Lower leg skin (tissue), 4 donors: ENCODE measurements around the gene TMEM17. TPM values are rescaled to one million over a fixed set of nuclear protein-coding genes. Genes with fewer than 3 reads are reported as not detected.

ENCODE experiments used
- DNase-seq, 2 donors: peaks; one replicate each; pipeline ENCODE4 v3.0.0-alpha.2; 2019; ENCODE audit warnings: low spot score in 2 of 2
- H3K4me3 ChIP-seq: fragments of 200-600 bp; sonication (generic); 2 replicates; pipeline ENCODE4 v1.5.1; 2017; ENCODE audit warnings: mild to moderate bottlenecking, low read depth; ENCODE audit not compliant: poor library complexity, severe bottlenecking
- POLR2A ChIP-seq, 2 donors: fragments of 450-650 bp; IDR thresholded peaks; one replicate each; pipeline ENCODE4 v1.6.1; 2016 to 2017; ENCODE audit warnings: antibody characterized with exemption in 2 of 2, mild to moderate bottlenecking in 1 of 2, moderate library complexity in 1 of 2
- WGBS, 2 donors: methylation state at CpG; one replicate each; pipeline ENCODE4 v1.1.5; 2018; 5-methylcytosine and 5-hydroxymethylcytosine counted together
- intact Hi-C: fragments of 100-400 bp; cut with DNase I; formaldehyde crosslinking; loops from one replicate; pipeline ENCODE4 v1.15.0; 2023; ENCODE audit warnings: low total_unique reads
- total RNA-seq, 4 donors: library from RNA; depleted of rRNA; stranded (reverse); fragments of >200 nt; gene quantifications; one replicate each; pipeline ENCODE4 v1.1.0, GENCODE V29; 2016
- TF ChIP-seq, protein P1 (sequence below), 3 donors: fragments of 450-650 bp; IDR thresholded peaks; one replicate each; pipeline ENCODE4 v1.5.1; 2016; ENCODE audit warnings: antibody characterized with exemption in 3 of 3, mild to moderate bottlenecking in 3 of 3, moderate library complexity in 2 of 3

Gene TMEM17
- total RNA-seq, 4 donors from 2014 or later = 0.80 to 8.6 (median 1.9) TPM

DNA sequence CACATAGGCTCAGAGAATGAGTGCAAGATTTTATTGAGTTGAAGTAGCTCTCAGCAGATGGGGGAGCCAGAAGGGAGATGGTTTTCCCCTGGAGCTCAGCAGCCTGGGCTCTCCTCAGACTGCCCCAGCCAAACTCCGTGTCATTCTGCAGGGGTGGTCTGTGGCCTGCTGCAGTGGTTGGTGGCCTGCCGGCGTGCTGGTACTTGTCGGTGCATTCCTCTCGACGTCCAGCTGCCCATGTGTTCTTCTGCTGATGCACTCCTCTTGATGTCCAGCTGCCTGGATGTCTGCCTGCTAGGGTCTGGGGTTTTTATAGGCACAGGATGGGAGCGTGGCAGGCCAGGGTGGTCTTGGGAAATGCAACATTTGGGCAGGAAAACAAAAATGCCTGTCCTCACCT is 25.6 kb upstream of the TMEM17 start:
- no peak overlapping the region for H3K4me3 ChIP-seq
- WGBS, 2 donors = 83 to 91% methylated on average over 7 of the region's 7 CpGs
- no peak for TF ChIP-seq POLR2A (IDR thresholded peaks at IDR 0.05)
- TF ChIP-seq, protein P1, sequence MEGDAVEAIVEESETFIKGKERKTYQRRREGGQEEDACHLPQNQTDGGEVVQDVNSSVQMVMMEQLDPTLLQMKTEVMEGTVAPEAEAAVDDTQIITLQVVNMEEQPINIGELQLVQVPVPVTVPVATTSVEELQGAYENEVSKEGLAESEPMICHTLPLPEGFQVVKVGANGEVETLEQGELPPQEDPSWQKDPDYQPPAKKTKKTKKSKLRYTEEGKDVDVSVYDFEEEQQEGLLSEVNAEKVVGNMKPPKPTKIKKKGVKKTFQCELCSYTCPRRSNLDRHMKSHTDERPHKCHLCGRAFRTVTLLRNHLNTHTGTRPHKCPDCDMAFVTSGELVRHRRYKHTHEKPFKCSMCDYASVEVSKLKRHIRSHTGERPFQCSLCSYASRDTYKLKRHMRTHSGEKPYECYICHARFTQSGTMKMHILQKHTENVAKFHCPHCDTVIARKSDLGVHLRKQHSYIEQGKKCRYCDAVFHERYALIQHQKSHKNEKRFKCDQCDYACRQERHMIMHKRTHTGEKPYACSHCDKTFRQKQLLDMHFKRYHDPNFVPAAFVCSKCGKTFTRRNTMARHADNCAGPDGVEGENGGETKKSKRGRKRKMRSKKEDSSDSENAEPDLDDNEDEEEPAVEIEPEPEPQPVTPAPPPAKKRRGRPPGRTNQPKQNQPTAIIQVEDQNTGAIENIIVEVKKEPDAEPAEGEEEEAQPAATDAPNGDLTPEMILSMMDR (IDR thresholded peaks at IDR 0.05) = no peak
- no peak for DNase-seq
- intact Hi-C loops = no loop called here

DNA sequence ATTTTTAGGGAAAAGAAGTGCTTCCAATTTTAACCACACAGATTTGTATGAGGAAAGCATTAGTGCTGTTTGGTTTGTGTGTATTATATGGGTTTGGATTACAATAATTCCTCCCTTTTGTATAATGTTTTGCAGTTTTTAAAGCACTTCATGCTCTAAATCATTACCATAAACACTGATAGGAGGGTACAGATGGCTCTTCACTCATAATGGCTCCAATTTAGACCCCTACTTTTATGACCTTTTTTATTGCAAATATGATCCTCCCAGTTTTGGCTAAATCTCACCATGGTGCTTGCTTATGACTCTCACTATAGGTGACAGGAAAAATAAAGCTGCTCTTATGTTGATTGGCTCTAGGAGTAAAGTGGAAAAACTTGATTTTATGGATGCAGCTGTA is 23.8 kb upstream of the TMEM17 start:
- H3K4me3 ChIP-seq = no peak overlapping the region
- intact Hi-C loops = no loop called here
- no peak for TF ChIP-seq POLR2A (IDR thresholded peaks at IDR 0.05)
- TF ChIP-seq, protein P1 (IDR thresholded peaks at IDR 0.05) = no peak

DNA sequence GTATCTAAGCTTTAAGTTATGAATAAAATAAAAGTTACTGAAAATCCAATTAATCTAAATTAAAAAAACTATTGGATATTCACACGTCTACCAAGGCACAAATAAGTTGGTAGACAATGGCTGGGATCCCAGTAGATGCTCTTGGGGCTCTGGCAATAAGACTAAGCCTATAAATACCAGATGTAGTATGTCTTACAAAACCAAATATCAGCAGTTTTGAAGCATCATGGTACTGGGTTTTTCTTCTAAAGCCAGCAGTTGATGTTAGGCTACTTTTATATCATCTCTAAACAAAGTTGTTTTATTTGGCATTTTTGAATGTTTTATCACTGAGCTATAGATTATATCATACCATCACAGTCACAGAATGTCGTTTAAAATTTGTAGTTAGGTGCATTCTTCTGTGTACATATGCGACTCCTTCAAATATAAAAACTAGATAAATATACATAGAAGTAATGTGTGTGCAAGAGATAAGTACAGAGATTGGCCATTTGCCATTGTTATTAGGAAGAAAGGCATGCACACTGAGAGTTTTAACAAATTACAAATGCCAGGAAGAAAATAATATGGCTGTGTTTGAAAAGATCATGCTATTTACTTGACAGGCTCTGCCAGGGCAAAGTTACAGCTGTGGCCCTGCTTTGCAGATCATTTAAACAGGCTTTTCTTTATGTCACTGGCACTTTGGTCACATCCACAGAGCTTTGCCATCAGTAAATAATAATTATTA is 21.6 kb upstream of the TMEM17 start:
- TF ChIP-seq, protein P1 (IDR thresholded peaks at IDR 0.05) = no peak
- no peak for TF ChIP-seq POLR2A (IDR thresholded peaks at IDR 0.05)
- no peak for DNase-seq
- intact Hi-C loops = no loop called here
- WGBS, 2 donors = 67 to 68% methylated on average over 3 of the region's 3 CpGs
- H3K4me3 ChIP-seq = no peak overlapping the region

More for the DNA sequence above, 23.8 kb upstream of the TMEM17 start:
- no peak for DNase-seq

DNA sequence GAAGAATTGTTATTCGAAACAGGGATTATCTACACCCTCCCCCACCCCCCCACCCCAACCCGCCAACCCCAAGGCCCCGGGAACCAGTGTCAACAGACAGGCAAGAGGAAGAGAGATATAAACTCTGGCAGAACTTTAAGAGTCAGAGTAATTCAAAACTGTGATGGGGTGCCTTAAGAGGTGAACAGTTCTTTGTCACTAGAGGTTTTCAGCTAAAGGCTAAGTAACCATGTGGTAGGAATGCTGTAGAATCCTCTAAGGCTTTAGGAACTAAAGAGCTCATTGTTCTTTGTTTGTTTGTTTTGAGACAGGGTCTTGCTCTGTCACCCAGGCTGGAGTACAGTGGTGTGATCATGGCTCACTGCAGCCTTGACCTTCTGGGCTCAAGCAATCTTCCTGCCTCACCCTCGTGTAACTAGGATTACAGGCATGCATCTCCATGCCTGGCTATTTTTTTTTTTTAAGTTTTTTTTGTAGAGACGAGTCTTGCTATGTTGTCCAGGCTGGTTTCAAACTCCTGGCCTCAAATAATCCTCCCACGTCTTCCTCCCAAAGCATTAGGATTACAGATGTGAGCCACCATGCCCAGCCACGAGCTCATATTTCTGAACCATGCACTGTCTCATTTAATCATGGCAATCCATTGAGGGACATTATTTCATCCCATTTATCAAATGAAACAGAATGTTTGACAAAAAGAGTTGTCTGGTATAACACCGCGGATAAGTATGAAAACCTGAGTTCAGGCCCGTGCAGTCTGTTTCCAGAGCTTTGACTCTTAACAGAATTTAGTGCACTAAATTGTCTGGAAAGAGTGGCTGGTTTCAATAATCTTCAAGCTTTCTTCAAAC is 20.8 kb upstream of the TMEM17 start:
- intact Hi-C loops = no loop called here
- no peak overlapping the region for H3K4me3 ChIP-seq
- DNase-seq = no peak
- TF ChIP-seq POLR2A (IDR thresholded peaks at IDR 0.05) = no peak
- TF ChIP-seq, protein P1 (IDR thresholded peaks at IDR 0.05) = no peak
- WGBS, 2 donors = 63 to 79% methylated on average over 10 of the region's 10 CpGs

DNA sequence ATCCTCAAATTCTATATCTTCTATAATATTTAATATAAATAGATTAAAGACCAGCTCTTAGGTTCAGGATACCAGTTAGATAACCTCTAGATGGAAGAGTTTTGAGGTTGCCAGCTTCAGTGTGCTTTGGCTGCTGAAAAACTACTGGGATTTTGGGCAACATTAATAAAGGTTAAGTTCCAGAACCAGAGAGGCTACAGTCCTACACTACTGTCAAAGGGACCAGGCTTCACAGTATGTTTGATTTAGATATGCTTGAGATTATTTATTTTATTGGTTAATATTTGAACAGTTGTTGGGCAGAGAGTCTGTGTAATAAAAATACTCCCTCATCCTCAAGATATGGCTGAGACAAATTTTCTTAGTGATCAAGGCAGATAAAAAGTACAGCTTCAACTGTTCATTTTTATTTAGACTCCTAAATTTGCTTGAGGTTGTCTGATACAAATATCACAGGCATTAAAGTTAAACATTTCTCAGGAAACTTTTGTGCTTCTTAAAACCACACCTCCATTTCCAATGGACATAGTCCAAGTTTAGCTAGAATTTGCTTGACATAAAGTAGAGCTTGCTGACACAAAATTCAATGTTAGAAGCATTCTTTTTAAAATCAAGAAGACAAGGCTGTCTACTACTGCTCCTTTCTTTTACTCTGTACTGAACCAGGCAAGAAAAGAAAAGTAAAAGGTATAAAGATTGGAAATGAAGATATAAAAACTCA is 19.7 kb upstream of the TMEM17 start:
- DNase-seq = no peak
- TF ChIP-seq, protein P1 (IDR thresholded peaks at IDR 0.05) = no peak
- no peak for TF ChIP-seq POLR2A (IDR thresholded peaks at IDR 0.05)
- no peak overlapping the region for H3K4me3 ChIP-seq
- intact Hi-C loops = no loop called here
